Measurements from ENCODE around the gene DLEC1. TPM values are rescaled to one million over a fixed set of nuclear protein-coding genes. Genes with fewer than 3 reads are reported as not detected.
A peak's percentile ranks its signal among the peaks of the same experiment; 100 is the strongest.

DLEC1 gene
- total and polyA plus RNA-seq, 9 of the 15 experiments (the other 6 are each of a cell fraction or from before 2014, with no cell fraction given): 0.07 to 0.08 TPM; not detected in 7

DNA sequence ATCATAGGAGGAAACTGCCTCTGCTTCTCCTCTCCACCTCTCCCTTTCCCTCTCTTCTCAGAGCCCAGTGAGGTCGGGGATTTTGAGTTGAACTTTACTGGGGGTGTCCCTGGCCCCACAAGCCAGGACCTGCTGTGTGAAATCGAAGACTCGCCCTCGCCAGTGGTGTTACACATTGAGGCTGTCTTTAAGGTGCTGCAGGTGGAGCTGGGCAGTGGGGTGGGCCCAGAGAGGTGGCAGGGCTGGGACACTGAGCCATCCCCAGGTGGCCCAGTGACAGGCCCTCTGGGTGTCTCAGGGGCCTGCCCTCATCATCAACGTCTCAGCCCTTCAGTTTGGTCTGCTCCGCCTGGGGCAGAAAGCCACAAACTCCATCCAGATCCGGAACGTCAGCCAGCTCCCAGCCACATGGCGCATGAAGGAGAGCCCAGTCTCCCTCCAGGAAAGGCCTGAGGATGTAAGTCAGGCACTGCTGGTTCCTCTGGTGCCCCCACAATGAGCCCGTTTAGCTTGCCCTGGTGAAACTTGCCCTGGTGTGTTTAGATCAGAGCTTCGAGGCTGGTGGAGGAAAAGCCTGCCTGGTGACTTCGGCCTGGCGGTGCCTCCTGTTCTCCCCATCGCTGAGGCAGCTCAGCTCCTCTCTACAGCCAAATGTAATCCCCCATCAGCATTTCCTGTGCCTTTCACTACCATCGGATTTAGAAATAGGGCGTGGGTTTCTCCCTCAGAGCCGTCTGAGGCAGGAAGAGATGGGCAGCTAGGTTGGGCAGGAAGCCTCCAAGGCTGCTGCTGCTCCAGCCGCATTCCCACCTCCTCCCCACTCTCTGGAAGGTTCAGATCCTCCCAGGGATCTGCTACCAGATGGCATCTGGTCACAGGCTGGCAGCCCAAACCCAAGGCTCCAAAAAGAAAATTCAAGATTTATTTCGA lies 58.7 kb downstream of the DLEC1 start:
- WGBS (ENCODE audit: insufficient coverage, low coverage, missing lambda C conversion rate): 2% methylated on average over 19 of the region's 19 CpGs
- CTCF ChIA-PET (ENCODE audit: low intra/inter-chr PET ratio): interaction anchor here (0.7 kb wide), 1 partner anchor 886 kb away, joined by 3 read pairs; no protein-coding TSS in a partner anchor
- no peak overlapping the region for H2AFZ ChIP-seq (ENCODE audit: low read depth, low read length)

DNA sequence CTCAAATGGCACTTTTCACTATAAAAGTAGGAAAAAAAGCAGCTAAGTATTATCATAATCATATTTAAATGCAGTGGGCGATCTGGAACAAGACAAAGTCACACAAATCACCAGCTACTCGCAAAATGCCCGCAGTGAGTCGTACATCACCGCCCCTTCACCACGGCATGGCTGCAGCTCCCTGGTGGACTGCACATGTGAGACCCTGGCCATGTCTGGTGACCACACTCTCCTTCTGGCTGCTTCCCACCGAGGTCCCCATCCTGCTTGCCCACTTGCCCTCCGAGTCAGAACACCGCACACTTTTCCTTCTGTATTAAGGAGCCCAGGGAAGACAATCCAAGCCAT lies 59.3 kb downstream of the DLEC1 start:
- H3K4me3 ChIP-seq: no peak overlapping the region
- H4K20me1 ChIP-seq (replicated peaks; ENCODE audit: control insufficient read depth, insufficient read depth, low read length): no peaks in the 10 kb centered on the region
- H3K79me2 ChIP-seq (ENCODE audit: control insufficient read depth, insufficient read depth, low read length): no peaks in the 10 kb centered on the region
- H3K9ac ChIP-seq (ENCODE audit: insufficient read depth in 1 of 2, low read depth in 2 of 2, low read length in 2 of 2): no peak overlapping the region
- no peaks in the 10 kb centered on the region for H3K4me1 ChIP-seq (replicated peaks in 1 of 2; ENCODE audit: control insufficient read depth in 2 of 2, insufficient read depth in 2 of 2, low read length in 2 of 2)
- intact Hi-C loops (cut with micrococcal nuclease): no loop called here
- DNase-seq (ENCODE audit: extremely low read depth in 1 of 4, low spot score in 3 of 4) (no peak), ATAC-seq (no peak), FAIRE-seq (no peak)
- H3K9me1 ChIP-seq (ENCODE audit: control insufficient read depth, insufficient read depth, low read length): no peaks in the 10 kb centered on the region
- H2AFZ ChIP-seq (ENCODE audit: low read depth, low read length): no peak overlapping the region
- in situ Hi-C loops (cut with MboI): no loop called here
- ChIA-PET POLR2A (interaction anchor here (2.0 kb wide), 1 partner anchor 12 kb away, joined by 8 read pairs; no protein-coding TSS in a partner anchor), CTCF (ENCODE audit: low intra/inter-chr PET ratio) (interaction anchor here (0.7 kb wide), 1 partner anchor 886 kb away, joined by 3 read pairs; no protein-coding TSS in a partner anchor)
- no peak overlapping the region for H3K27ac ChIP-seq (ENCODE audit: extremely low read depth, low read depth, low read length)
- no TSS peak for BruUV-seq (replicated peaks)
- no peaks in the 10 kb centered on the region for H3K36me3 ChIP-seq (ENCODE audit: control insufficient read depth, insufficient read depth, low read length)
- 0% methylated on average over 9 of the region's 9 CpGs for WGBS (ENCODE audit: insufficient coverage, low coverage, missing lambda C conversion rate)
- H3K27me3 ChIP-seq (ENCODE audit: control insufficient read depth in 2 of 2, insufficient read depth in 2 of 2, low read length in 2 of 2): peaks cover 60 to 77% of the 10 kb centered on the region in 2 experiments
- no peaks in the 10 kb centered on the region for H3K9me3 ChIP-seq (replicated peaks; ENCODE audit: control insufficient read depth, insufficient read depth, low read depth, low read length)
- H3K4me2 ChIP-seq (ENCODE audit: insufficient read depth, low read length): no peak overlapping the region
- TF ChIP-seq ARHGAP35 (IDR thresholded peaks at IDR 0.05; ENCODE audit: partially characterized antibody) (no peak), CBX2 (IDR thresholded peaks at IDR 0.05; ENCODE audit: insufficient read depth, low read length, poor library complexity, severe bottlenecking) (no peak), TEAD2 (tag; IDR thresholded peaks at IDR 0.05) (no peak), ZNF23 (CRISPR knock-in tag; IDR thresholded peaks at IDR 0.05) (no peak), NCOA2 (IDR thresholded peaks at IDR 0.05; ENCODE audit: partially characterized antibody in 2 of 2) (no peak), ZNF57 (CRISPR knock-in tag; IDR thresholded peaks at IDR 0.05) (no peak), PPARD (CRISPR knock-in tag; IDR thresholded peaks at IDR 0.05) (no peak), ZNF133 (CRISPR knock-in tag; IDR thresholded peaks at IDR 0.05) (no peak)
- TF ChIP-seq, protein P1, sequence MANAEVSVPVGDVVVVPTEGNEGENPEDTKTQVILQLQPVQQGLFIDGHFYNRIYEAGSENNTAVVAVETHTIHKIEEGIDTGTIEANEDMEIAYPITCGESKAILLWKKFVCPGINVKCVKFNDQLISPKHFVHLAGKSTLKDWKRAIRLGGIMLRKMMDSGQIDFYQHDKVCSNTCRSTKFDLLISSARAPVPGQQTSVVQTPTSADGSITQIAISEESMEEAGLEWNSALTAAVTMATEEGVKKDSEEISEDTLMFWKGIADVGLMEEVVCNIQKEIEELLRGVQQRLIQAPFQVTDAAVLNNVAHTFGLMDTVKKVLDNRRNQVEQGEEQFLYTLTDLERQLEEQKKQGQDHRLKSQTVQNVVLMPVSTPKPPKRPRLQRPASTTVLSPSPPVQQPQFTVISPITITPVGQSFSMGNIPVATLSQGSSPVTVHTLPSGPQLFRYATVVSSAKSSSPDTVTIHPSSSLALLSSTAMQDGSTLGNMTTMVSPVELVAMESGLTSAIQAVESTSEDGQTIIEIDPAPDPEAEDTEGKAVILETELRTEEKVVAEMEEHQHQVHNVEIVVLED (CRISPR knock-in tag; IDR thresholded peaks at IDR 0.05): no peak
- TF ChIP-seq, protein P2, sequence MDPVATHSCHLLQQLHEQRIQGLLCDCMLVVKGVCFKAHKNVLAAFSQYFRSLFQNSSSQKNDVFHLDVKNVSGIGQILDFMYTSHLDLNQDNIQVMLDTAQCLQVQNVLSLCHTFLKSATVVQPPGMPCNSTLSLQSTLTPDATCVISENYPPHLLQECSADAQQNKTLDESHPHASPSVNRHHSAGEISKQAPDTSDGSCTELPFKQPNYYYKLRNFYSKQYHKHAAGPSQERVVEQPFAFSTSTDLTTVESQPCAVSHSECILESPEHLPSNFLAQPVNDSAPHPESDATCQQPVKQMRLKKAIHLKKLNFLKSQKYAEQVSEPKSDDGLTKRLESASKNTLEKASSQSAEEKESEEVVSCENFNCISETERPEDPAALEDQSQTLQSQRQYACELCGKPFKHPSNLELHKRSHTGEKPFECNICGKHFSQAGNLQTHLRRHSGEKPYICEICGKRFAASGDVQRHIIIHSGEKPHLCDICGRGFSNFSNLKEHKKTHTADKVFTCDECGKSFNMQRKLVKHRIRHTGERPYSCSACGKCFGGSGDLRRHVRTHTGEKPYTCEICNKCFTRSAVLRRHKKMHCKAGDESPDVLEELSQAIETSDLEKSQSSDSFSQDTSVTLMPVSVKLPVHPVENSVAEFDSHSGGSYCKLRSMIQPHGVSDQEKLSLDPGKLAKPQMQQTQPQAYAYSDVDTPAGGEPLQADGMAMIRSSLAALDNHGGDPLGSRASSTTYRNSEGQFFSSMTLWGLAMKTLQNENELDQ (CRISPR knock-in tag; IDR thresholded peaks at IDR 0.05; ENCODE audit: borderline replicate concordance): no peak

More for the DNA sequence above, 58.7 kb downstream of the DLEC1 start:
- DNase-seq (ENCODE audit: extremely low read depth in 1 of 4, low spot score in 3 of 4): no peak
- no TSS peak for BruUV-seq (replicated peaks)
- H3K4me2 ChIP-seq (ENCODE audit: insufficient read depth, low read length): no peak overlapping the region
- ATAC-seq: no peak
- no peaks in the 10 kb centered on the region for H3K4me1 ChIP-seq (replicated peaks in 1 of 2; ENCODE audit: control insufficient read depth in 2 of 2, insufficient read depth in 2 of 2, low read length in 2 of 2)
- intact Hi-C loops (cut with micrococcal nuclease) (no loop called here), in situ Hi-C loops (cut with MboI) (no loop called here)
- H3K9ac ChIP-seq (ENCODE audit: insufficient read depth in 1 of 2, low read depth in 2 of 2, low read length in 2 of 2): 0 out of 4 replicates have a peak overlapping the region, but pooled peaks of 1 of the 2 experiments have one; percentile 60
- no peaks in the 10 kb centered on the region for H3K9me1 ChIP-seq (ENCODE audit: control insufficient read depth, insufficient read depth, low read length)
- H3K4me3 ChIP-seq: no peak overlapping the region
- no peaks in the 10 kb centered on the region for H3K36me3 ChIP-seq (ENCODE audit: control insufficient read depth, insufficient read depth, low read length)
- TF ChIP-seq ELF1 (tag; IDR thresholded peaks at IDR 0.05): no peak
- H3K27me3 ChIP-seq (ENCODE audit: control insufficient read depth in 2 of 2, insufficient read depth in 2 of 2, low read length in 2 of 2): peaks cover 62 to 79% of the 10 kb centered on the region in 2 experiments
- no peaks in the 10 kb centered on the region for H3K79me2 ChIP-seq (ENCODE audit: control insufficient read depth, insufficient read depth, low read length)
- POLR2A ChIA-PET: interaction anchor here (0.6 to 2.0 kb wide), 3 partner anchors 12 to 66 kb away, joined by 3 to 8 read pairs (median 3); no protein-coding TSS in a partner anchor
- no peak overlapping the region for H3K27ac ChIP-seq (ENCODE audit: extremely low read depth, low read depth, low read length)
- no peaks in the 10 kb centered on the region for H4K20me1 ChIP-seq (replicated peaks; ENCODE audit: control insufficient read depth, insufficient read depth, low read length)
- FAIRE-seq: no peak
- no peaks in the 10 kb centered on the region for H3K9me3 ChIP-seq (replicated peaks; ENCODE audit: control insufficient read depth, insufficient read depth, low read depth, low read length)
